Ishikawa (cell line): ENCODE measurements around the gene ATP2A2.

Experiments
- CEBPB ChIP-seq: IDR thresholded peaks from 2 replicates; pipeline ENCODE4 v1.6.1; 2012
- CREB1 ChIP-seq: IDR thresholded peaks from 2 replicates; pipeline ENCODE4 v1.6.1; 2012; ENCODE audit warnings: low read depth
- EGR1 ChIP-seq: IDR thresholded peaks from 2 replicates; pipeline ENCODE4 v1.6.1; 2012
- EP300 ChIP-seq: IDR thresholded peaks from 2 replicates; pipeline ENCODE4 v1.6.1; 2012; ENCODE audit warnings: borderline replicate concordance
- FOXM1 ChIP-seq: IDR thresholded peaks from 2 replicates; pipeline ENCODE4 v1.6.1; 2012; ENCODE audit warnings: low read depth, borderline replicate concordance
- NFIC ChIP-seq: IDR thresholded peaks from 2 replicates; pipeline ENCODE4 v1.6.1; 2012
- RAD21 ChIP-seq: IDR thresholded peaks from 2 replicates; pipeline ENCODE4 v1.6.1; 2012; ENCODE audit warnings: low read depth
- TAF1 ChIP-seq: IDR thresholded peaks from 2 replicates; pipeline ENCODE4 v1.6.1; 2012; ENCODE audit warnings: low read depth, mild to moderate bottlenecking
- TCF12 ChIP-seq: IDR thresholded peaks from 2 replicates; pipeline ENCODE4 v1.6.1; 2012; ENCODE audit warnings: low read depth
- TEAD4 ChIP-seq: IDR thresholded peaks from 2 replicates; pipeline ENCODE4 v1.6.1; 2012
- YY1 ChIP-seq: IDR thresholded peaks from 2 replicates; pipeline ENCODE4 v1.6.1; 2012; ENCODE audit warnings: low read depth
- ZBTB7A ChIP-seq: IDR thresholded peaks from 2 replicates; pipeline ENCODE4 v1.6.1; 2012; ENCODE audit warnings: low read depth
- TF ChIP-seq, protein P1 (sequence below): IDR thresholded peaks from 2 replicates; pipeline ENCODE4 v1.6.1; 2012
- TF ChIP-seq, protein P2 (sequence below): IDR thresholded peaks from 2 replicates; pipeline ENCODE4 v1.6.1; 2012
- TF ChIP-seq, protein P3 (sequence below): IDR thresholded peaks from 2 replicates; pipeline ENCODE4 v1.6.1; 2012; ENCODE audit warnings: low read depth, mild to moderate bottlenecking

Gene ATP2A2

GRCh38 chr12:110372056-110372425 lies 91.0 kb downstream of the ATP2A2 start:
- TF ChIP-seq RAD21: no peak
- TF ChIP-seq, protein P1, sequence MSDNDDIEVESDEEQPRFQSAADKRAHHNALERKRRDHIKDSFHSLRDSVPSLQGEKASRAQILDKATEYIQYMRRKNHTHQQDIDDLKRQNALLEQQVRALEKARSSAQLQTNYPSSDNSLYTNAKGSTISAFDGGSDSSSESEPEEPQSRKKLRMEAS: no peak
- TF ChIP-seq, protein P2, sequence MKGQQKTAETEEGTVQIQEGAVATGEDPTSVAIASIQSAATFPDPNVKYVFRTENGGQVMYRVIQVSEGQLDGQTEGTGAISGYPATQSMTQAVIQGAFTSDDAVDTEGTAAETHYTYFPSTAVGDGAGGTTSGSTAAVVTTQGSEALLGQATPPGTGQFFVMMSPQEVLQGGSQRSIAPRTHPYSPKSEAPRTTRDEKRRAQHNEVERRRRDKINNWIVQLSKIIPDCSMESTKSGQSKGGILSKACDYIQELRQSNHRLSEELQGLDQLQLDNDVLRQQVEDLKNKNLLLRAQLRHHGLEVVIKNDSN: no peak
- no peak for TF ChIP-seq ZBTB7A
- no peak for TF ChIP-seq EGR1
- TF ChIP-seq EP300: no peak
- no peak for TF ChIP-seq TCF12
- no peak for TF ChIP-seq TAF1
- TF ChIP-seq YY1: no peak
- no peak for TF ChIP-seq CREB1
- TF ChIP-seq, protein P3, sequence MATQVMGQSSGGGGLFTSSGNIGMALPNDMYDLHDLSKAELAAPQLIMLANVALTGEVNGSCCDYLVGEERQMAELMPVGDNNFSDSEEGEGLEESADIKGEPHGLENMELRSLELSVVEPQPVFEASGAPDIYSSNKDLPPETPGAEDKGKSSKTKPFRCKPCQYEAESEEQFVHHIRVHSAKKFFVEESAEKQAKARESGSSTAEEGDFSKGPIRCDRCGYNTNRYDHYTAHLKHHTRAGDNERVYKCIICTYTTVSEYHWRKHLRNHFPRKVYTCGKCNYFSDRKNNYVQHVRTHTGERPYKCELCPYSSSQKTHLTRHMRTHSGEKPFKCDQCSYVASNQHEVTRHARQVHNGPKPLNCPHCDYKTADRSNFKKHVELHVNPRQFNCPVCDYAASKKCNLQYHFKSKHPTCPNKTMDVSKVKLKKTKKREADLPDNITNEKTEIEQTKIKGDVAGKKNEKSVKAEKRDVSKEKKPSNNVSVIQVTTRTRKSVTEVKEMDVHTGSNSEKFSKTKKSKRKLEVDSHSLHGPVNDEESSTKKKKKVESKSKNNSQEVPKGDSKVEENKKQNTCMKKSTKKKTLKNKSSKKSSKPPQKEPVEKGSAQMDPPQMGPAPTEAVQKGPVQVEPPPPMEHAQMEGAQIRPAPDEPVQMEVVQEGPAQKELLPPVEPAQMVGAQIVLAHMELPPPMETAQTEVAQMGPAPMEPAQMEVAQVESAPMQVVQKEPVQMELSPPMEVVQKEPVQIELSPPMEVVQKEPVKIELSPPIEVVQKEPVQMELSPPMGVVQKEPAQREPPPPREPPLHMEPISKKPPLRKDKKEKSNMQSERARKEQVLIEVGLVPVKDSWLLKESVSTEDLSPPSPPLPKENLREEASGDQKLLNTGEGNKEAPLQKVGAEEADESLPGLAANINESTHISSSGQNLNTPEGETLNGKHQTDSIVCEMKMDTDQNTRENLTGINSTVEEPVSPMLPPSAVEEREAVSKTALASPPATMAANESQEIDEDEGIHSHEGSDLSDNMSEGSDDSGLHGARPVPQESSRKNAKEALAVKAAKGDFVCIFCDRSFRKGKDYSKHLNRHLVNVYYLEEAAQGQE: no peak
- no peak for TF ChIP-seq CEBPB
- TF ChIP-seq NFIC: no peak

DNA sequence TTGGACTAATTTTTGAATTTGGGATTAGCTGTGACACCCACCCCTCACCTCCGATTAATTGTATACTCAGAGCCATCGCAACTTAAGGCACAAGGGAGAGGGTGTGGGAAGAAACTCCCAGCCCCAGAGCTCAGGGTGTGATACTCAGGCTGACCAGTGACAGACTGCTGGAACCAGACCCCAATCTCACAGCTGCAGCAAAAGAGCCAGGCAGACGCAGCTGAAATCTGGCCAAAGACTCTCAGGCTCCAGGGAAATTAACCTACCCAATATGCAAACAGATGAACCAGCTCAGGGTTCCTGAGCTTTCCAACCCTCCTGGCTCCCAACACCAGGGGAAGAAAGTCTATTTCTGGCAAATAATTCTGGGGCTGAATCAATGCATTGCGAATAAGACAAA lies 92.0 kb downstream of the ATP2A2 start:
- TF ChIP-seq EGR1 (no peak), ZBTB7A (no peak), YY1 (no peak), EP300 (no peak), CEBPB (no peak), NFIC (no peak), TEAD4 (no peak), RAD21 (no peak)
- TF ChIP-seq, protein P2: no peak
- TF ChIP-seq, protein P3: no peak
- TF ChIP-seq, protein P1: no peak

DNA sequence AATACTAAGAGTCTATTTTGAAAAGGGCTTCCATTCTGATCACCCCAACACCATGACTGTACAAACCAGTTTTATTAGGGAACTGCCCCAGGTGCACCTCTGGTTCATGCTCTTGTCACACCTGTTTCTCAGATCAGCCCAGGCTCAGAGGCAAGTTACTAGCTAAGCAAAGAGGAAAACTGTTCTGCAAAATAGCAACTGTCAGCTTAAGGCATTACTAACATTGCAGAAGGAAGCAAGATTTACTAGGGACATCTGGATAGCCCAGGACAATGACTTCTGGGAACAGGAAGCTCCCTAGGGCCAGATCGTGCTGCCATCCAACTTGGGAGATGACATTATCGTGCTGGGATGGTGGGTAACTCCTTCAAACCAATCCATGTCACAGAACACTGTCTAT lies 92.4 kb downstream of the ATP2A2 start:
- TF ChIP-seq, protein P3: no peak
- TF ChIP-seq YY1: no peak
- no peak for TF ChIP-seq EGR1
- no peak for TF ChIP-seq CREB1
- no peak for TF ChIP-seq ZBTB7A
- no peak for TF ChIP-seq RAD21
- TF ChIP-seq EP300: no peak
- TF ChIP-seq, protein P2: no peak
- no peak for TF ChIP-seq NFIC
- TF ChIP-seq TAF1: no peak
- no peak for TF ChIP-seq TCF12
- no peak for TF ChIP-seq CEBPB
- no peak for TF ChIP-seq FOXM1
- TF ChIP-seq, protein P1: no peak
- TF ChIP-seq TEAD4: no peak

DNA sequence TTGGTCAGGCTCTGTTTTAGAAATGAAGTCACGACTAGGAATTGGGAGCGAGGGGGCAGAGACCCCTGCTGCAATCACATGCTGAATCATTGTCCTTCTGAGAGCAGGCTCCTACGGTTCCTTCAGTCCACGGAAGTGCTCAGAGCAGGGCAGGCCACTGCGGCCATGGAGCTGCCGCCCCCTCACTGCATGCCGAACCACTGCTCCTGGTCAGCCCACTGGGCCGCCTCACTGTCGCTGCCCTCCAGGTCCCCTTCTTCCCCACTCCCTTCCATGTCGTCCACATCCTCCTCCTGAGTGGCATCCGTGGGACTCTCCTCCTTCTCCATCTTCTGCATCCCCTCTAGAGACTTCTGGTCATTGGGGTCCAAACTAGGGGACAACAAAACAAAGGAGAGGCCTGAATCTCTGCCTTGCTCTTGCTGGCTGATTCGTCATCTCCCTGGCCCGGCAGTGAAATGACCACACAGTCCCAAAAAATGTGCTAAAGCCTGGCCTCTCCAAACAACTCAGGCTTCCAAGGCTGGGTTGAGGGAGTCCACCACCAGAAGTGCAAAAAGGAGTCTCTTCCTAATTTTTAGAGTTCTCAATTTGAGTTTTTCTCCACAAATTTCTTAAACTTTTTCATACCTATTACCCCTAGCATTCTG lies 93.0 kb downstream of the ATP2A2 start:
- no peak for TF ChIP-seq CEBPB
- TF ChIP-seq FOXM1: no peak
- TF ChIP-seq, protein P1: no peak
- TF ChIP-seq EP300: no peak
